PC-3 (cell line): ENCODE measurements around the gene HDC.

Experiments
- EZH2 ChIP-seq: fragments of 300-600 bp; sonication (generic); IDR thresholded peaks from one replicate; pipeline ENCODE4 v1.6.1; 2017; ENCODE audit warnings: antibody characterized with exemption, mild to moderate bottlenecking, low read length; ENCODE audit not compliant: unreplicated experiment
- EZH2phosphoT487 ChIP-seq: fragments of 300-600 bp; sonication (generic); IDR thresholded peaks from 2 replicates; pipeline ENCODE4 v1.6.1; 2018; ENCODE audit warnings: mild to moderate bottlenecking, antibody characterized with exemption, low read length, borderline replicate concordance
- TF ChIP-seq, protein P1 (sequence below): fragments of 300-600 bp; sonication (generic); conservative IDR thresholded peaks from 2 replicates; pipeline ENCODE4 v1.5.1; 2017; ENCODE audit warnings: antibody characterized with exemption, low read depth, mild to moderate bottlenecking, low read length

DNA sequence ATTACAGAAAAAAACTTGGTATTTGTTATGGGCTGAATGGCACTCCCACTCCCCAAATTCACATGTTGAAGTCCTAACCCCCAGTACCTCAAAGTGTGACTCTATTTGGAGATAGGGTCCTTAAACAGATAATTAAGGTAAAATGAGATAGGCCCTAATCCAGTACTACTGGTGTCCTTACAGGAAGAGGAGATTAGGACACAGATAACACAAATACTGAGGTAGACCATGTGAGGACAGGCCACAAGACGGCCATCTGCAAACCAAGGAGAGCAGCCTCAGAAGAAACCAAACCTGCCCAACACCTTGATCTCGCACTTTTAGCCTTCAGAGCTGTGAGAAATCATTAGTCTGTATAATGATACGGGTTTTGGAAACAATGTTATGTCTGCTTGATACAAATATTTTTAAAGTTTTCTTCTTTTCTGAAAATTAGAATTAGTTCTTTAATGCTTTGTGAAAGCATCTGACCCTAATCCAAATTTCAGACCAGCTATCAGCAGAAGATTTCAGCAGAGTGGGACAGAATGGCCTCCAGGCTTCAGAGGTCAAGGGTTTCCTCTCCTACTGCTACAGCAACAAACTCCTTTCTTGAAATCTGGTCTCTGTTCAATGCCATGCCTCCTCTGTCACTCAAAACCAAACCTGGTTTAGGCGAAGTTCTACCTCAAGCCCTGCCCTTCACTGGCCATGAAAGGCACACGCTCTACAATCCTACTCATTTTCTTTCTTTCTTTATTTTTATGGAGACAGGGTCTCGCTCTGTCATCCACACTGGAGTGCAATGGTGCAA lies 22.0 kb upstream of the HDC start:
- TF ChIP-seq, protein P1, sequence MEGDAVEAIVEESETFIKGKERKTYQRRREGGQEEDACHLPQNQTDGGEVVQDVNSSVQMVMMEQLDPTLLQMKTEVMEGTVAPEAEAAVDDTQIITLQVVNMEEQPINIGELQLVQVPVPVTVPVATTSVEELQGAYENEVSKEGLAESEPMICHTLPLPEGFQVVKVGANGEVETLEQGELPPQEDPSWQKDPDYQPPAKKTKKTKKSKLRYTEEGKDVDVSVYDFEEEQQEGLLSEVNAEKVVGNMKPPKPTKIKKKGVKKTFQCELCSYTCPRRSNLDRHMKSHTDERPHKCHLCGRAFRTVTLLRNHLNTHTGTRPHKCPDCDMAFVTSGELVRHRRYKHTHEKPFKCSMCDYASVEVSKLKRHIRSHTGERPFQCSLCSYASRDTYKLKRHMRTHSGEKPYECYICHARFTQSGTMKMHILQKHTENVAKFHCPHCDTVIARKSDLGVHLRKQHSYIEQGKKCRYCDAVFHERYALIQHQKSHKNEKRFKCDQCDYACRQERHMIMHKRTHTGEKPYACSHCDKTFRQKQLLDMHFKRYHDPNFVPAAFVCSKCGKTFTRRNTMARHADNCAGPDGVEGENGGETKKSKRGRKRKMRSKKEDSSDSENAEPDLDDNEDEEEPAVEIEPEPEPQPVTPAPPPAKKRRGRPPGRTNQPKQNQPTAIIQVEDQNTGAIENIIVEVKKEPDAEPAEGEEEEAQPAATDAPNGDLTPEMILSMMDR: no peak
- TF ChIP-seq EZH2 (no peak), EZH2phosphoT487 (no peak)
